Lower lobe of right lung (tissue), 2 donors: ENCODE measurements around the gene LRRC3C. TPM values are rescaled to one million over a fixed set of nuclear protein-coding genes. Genes with fewer than 3 reads are reported as not detected.

ENCODE experiments used
- ATAC-seq, 2 donors: fragments of 200-7000 bp; cut with Tn5 transposase; one replicate each; pipeline ENCODE4 v1.9.1; 2020 to 2022; ENCODE audit warnings: mild to moderate bottlenecking in 2 of 2, moderate library complexity in 2 of 2
- DNase-seq: peaks from one replicate; pipeline ENCODE4 v3.0.0-alpha.2; 2020
- H3K27ac ChIP-seq: fragments of 200-600 bp; one replicate; pipeline ENCODE4 v1.8.0; 2022
- H3K27me3 ChIP-seq: fragments of 200-600 bp; one replicate; pipeline ENCODE4 v1.8.0; 2022; ENCODE audit warnings: low read depth
- H3K36me3 ChIP-seq: fragments of 200-600 bp; one replicate; pipeline ENCODE4 v1.8.0; 2022; ENCODE audit warnings: mild to moderate bottlenecking
- H3K4me1 ChIP-seq: fragments of 200-600 bp; one replicate; pipeline ENCODE4 v1.8.0; 2022
- H3K4me3 ChIP-seq: fragments of 200-600 bp; one replicate; pipeline ENCODE4 v1.8.0; 2022; ENCODE audit warnings: mild to moderate bottlenecking
- H3K9me3 ChIP-seq: fragments of 200-600 bp; one replicate; pipeline ENCODE4 v1.8.0; 2022
- intact Hi-C: fragments of 100-400 bp; cut with DNase I; formaldehyde crosslinking; loops from one replicate; pipeline ENCODE4 v1.11.0; 2022
- total RNA-seq: library from RNA; stranded (reverse); fragmentation: NEBNext Ultra II Directional; extraction: Animal tissue kit (Norgen Biotek cat#: 25700); gene quantifications from one replicate; pipeline ENCODE4 v1.2.1, GENCODE V29; 2021
- TF ChIP-seq, protein P1 (sequence below): fragments of 200-600 bp; IDR thresholded peaks from one replicate; pipeline ENCODE4 v1.8.0; 2022; ENCODE audit warnings: antibody characterized with exemption, mild to moderate bottlenecking
- donor health status: DM: no; HTN: yes; CAD: no; lungs with severe emphysema.

The LRRC3C gene
- total RNA-seq, 1 donor from 2014 or later: not detected

DNA sequence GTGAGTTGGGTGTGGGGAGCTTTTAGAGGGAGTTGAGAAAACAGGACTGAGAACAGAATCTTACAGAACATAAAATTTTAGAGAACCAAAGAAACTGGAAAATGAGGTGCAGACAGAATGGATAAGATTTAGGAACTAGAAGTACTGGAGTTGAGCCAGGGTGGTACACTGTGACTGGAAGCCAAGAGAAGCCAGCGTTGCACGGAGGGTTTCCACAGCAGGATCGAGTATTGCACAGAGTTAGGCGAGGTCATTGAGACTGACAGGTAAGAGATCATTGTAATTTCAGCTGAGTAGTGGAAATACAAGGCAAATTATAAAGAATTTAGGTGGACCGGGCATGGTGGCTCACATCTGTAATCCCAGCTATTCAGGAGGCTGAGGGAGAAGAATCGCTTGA, 41.8 kb downstream of the LRRC3C start:
- no peak overlapping the region for H3K27ac ChIP-seq
- H3K4me3 ChIP-seq: no peak overlapping the region
- H3K36me3 ChIP-seq: no peaks in the 10 kb centered on the region
- TF ChIP-seq, protein P1, sequence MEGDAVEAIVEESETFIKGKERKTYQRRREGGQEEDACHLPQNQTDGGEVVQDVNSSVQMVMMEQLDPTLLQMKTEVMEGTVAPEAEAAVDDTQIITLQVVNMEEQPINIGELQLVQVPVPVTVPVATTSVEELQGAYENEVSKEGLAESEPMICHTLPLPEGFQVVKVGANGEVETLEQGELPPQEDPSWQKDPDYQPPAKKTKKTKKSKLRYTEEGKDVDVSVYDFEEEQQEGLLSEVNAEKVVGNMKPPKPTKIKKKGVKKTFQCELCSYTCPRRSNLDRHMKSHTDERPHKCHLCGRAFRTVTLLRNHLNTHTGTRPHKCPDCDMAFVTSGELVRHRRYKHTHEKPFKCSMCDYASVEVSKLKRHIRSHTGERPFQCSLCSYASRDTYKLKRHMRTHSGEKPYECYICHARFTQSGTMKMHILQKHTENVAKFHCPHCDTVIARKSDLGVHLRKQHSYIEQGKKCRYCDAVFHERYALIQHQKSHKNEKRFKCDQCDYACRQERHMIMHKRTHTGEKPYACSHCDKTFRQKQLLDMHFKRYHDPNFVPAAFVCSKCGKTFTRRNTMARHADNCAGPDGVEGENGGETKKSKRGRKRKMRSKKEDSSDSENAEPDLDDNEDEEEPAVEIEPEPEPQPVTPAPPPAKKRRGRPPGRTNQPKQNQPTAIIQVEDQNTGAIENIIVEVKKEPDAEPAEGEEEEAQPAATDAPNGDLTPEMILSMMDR: no peak
- ATAC-seq: no peak
- intact Hi-C loops: no loop called here
- no peaks in the 10 kb centered on the region for H3K4me1 ChIP-seq
- no peaks in the 10 kb centered on the region for H3K9me3 ChIP-seq
- no peak for DNase-seq
- H3K27me3 ChIP-seq: no peaks in the 10 kb centered on the region

DNA sequence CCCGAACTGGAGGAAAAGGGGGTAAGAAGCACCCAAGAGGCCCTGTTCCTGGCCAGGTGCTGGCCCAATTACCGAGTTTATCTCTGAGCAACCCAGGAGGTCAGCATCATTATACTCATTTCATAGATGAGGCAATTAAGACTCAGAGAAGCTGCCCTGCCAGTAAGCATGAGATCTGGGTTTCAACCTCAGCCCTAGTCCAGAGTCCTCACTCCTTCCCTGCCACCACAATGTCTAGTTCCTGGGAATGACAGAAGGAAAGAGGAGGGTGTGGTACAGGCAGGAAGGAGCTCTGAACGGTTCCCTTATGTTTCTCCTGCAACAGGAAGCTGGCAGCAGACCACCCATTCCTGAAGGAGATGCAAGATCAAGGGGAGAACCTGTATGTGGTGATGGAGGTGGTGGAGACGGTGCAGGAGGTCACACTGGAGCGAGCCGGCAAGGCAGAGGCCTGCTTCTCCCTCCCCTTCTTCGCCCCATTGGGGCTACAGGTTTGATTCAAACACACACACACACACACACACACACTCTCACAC, 42.7 kb downstream of the LRRC3C start:
- no peaks in the 10 kb centered on the region for H3K4me1 ChIP-seq
- H3K9me3 ChIP-seq: no peaks in the 10 kb centered on the region
- H3K4me3 ChIP-seq: no peak overlapping the region
- H3K27me3 ChIP-seq: no peaks in the 10 kb centered on the region
- H3K27ac ChIP-seq: no peak overlapping the region
- no peaks in the 10 kb centered on the region for H3K36me3 ChIP-seq
- intact Hi-C loops: no loop called here
- no peak for ATAC-seq
- TF ChIP-seq, protein P1: no peak
- DNase-seq: no peak

DNA sequence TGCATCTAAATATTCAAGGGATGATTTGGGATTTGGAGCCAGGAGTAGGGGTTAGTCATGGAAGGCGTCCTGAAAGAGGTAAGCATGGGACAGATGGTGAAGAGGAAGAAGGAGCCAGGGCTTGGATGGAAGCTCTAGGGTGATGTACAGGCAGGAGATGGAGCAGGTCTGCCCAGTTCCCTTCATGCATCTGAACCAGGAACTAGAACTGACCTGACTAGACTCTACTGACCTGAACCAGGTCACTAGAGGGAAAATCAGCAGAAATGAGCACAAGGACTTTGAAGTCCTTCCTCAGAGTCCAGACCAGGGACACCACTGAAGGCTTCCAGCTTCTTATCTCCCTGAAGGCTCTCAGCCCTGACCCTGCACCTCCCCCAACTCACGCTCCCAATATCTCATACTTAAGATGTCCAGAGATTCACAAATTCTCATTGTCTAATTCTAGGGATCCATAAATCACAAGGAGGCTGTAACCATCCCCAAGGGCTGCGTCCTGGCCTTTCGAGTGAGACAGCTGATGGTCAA, 43.6 kb downstream of the LRRC3C start:
- intact Hi-C loops: no loop called here
- H3K27ac ChIP-seq: no peak overlapping the region

DNA sequence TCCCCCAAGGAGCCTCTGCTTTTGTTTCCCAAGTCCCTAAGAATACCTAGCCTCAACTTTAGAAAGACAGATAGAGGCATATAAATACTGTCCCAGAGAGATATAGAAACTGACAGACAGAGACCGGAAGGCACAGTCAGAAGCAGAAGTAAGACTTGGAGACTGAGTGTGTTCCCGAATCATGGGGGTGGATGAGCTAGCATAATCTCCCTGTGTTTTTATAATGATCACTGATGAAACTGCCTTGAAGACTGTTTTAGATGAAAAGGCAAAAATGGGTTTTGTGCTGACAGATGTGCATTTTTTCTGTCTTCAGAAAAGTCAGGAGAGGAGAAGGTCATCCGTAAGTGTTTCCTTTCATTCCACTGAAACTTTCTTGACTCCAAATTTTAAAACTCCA, 44.7 kb downstream of the LRRC3C start:
- H3K4me3 ChIP-seq: no peak overlapping the region
- DNase-seq: no peak
- no peaks in the 10 kb centered on the region for H3K4me1 ChIP-seq
- TF ChIP-seq, protein P1: no peak
- peak in 1 of 2 donors; percentile 52 for ATAC-seq
- no peaks in the 10 kb centered on the region for H3K9me3 ChIP-seq
- H3K36me3 ChIP-seq: no peaks in the 10 kb centered on the region
- H3K27me3 ChIP-seq: no peaks in the 10 kb centered on the region
- intact Hi-C loops: no loop called here
- H3K27ac ChIP-seq: no peak overlapping the region

More for the DNA sequence above, 43.6 kb downstream of the LRRC3C start:
- DNase-seq (no peak), ATAC-seq (no peak)
- H3K4me1 ChIP-seq: no peaks in the 10 kb centered on the region
- H3K36me3 ChIP-seq: no peaks in the 10 kb centered on the region
- H3K27me3 ChIP-seq: no peaks in the 10 kb centered on the region
- TF ChIP-seq, protein P1: no peak
- no peak overlapping the region for H3K4me3 ChIP-seq
- H3K9me3 ChIP-seq: no peaks in the 10 kb centered on the region

DNA sequence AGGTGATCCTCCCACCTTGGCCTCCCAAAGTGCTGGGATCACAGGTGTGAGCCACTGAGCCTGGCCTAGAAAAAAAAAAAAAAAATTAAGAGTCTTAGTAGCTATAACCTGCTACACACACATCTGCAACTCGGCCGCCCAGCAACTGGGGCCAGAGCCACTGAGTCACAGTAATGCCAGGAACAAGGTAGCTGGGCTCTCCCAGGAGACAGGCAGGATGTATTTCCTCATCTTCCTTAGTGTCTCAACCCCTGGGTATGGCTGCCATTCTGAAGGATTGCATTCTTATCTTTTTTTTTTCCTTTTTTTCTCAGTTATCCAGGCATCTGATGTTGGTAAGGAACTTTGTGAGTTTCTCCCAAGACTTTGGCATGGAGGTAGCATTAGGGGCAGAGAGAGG, 46.0 kb downstream of the LRRC3C start:
- intact Hi-C loops: no loop called here
- Histone ChIP-seq H3K4me1 (no peaks in the 10 kb centered on the region), H3K27me3 (no peaks in the 10 kb centered on the region), H3K27ac (no peak overlapping the region), H3K9me3 (no peaks in the 10 kb centered on the region), H3K36me3 (no peaks in the 10 kb centered on the region), H3K4me3 (no peak overlapping the region)
- TF ChIP-seq, protein P1: no peak
- DNase-seq: no peak
- ATAC-seq: no peak
